Pancreas (tissue), 10 donors: ENCODE measurements around the gene BET1. TPM values are rescaled to one million over a fixed set of nuclear protein-coding genes. Genes with fewer than 3 reads are reported as not detected.

Experiments
- ATAC-seq, 4 donors: fragments of 200-7000 bp; cut with Tn5 transposase; one replicate each; pipeline versions ENCODE4 v1.8.0 to v1.9.1; 2020; ENCODE audit warnings: mild to moderate bottlenecking in 4 of 4, moderate library complexity in 4 of 4
- DNase-seq, 6 donors: peaks; one replicate each; pipeline ENCODE4 v3.0.0-alpha.2; 2020
- FAIRE-seq: peaks from 2 replicates; lab custom pipeline; 2012; peaks lifted over from hg19 to GRCh38; lab: Jason Lieb, UNC
- H3K27ac ChIP-seq, 4 donors: fragments of 200-600 bp; sonication (generic); 1 replicate in 3 of 4; 2 replicates in 1 of 4; pipeline versions ENCODE4 v1.5.0 to v1.8.0; 2020
- H3K27me3 ChIP-seq, 4 donors: fragments of 200-600 bp; one replicate each; pipeline ENCODE4 v1.8.0; 2021
- H3K36me3 ChIP-seq, 3 donors: fragments of 200-600 bp; sonication (generic) in 1 of 3; one replicate each; pipeline versions ENCODE4 v1.5.0 to v1.8.0; 2020 to 2021
- H3K4me1 ChIP-seq, 3 donors: fragments of 200-600 bp; one replicate each; pipeline ENCODE4 v1.8.0; 2021
- H3K4me3 ChIP-seq, 4 donors: fragments of 200-600 bp; sonication (generic) in 2 of 4; one replicate each; pipeline versions ENCODE4 v1.5.0 to v1.8.0; 2020 to 2021
- H3K9me3 ChIP-seq, 4 donors: fragments of 200-600 bp; one replicate each; pipeline ENCODE4 v1.8.0; 2021
- WGBS, 2 donors: extraction: QIAGEN DNeasy Blood & Tissue Kit; methylation state at CpG; one replicate each; pipeline ENCODE4 v1.1.7; 2013; 5-methylcytosine and 5-hydroxymethylcytosine counted together
- intact Hi-C, 3 donors: fragments of 100-400 bp; cut with DNase I; formaldehyde crosslinking; loops; one replicate each; pipeline versions ENCODE4 v1.11.1 to v1.14.2; 2022
- polyA plus RNA-seq, 2 donors: library from polyadenylated mRNA; stranded (reverse); fragments of 200-250 nt; gene quantifications; one replicate each; pipeline ENCODE4 v1.2.3, GENCODE V29; 2013
- total RNA-seq, 6 donors: library from RNA; stranded (reverse); fragmentation: NEBNext Ultra II Directional in 4 of 6; extraction: Animal tissue kit (Norgen Biotek cat#: 25700) in 4 of 6; gene quantifications; one replicate each; pipeline versions ENCODE4 v1.2.1 to v1.2.4, GENCODE V29; 2021 to 2023
- TF ChIP-seq, protein P1 (sequence below), 4 donors: fragments of 200-600 bp; sonication (generic) in 3 of 4; IDR thresholded peaks; one replicate each; pipeline versions ENCODE4 v1.5.0 to v1.8.0; 2021; ENCODE audit warnings: antibody characterized with exemption in 4 of 4
- donor health status: healthy with polysubstance abuse.
- donor health status: DM: no; HTN: no; CAD: no; lungs with moderate emphysema.
- donor health status: DM: no; HTN: no; CAD: no.
- donor health status: control.
- donor health status: control.
- donor health status: Bipolar disorder and iron deficiency.
- donor health status: DM: yes; HTN: yes; CAD: no.
- donor health status: DM: no; HTN: no; CAD: no.
- donor health status: DM: no; HTN: no; CAD: no.
- donor health status: DM: yes; HTN: yes; CAD: no.

Gene BET1
- total and polyA plus RNA-seq, 8 donors, result 13.8 to 24.6 (median 18.1) TPM

DNA sequence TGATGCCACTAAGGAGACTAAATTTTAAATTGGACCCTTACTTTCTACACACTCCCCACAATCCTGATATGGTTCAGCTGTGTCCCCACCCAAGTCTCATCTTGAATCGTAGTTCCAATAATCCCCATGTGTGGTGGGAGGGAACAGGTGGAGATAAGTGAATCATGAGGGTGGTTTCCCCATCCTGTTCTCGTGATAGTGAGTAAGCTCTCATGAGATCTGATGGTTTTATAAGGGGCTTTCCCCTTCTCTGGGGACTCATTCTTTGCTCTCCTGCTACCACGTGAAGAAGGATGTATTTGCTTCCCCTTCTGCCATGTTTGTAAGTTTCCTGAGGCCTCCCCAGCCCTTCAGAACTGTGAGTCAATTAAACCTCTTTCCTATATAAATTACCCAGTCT, 18.4 kb upstream of the BET1 start:
- WGBS, 2 donors, result 55 to 57% methylated on average over 3 of the region's 3 CpGs
- Histone ChIP-seq H3K4me1 (no peaks in the 10 kb centered on the region), H3K4me3 (no peak overlapping the region), H3K27me3 (no peaks in the 10 kb centered on the region), H3K27ac (no peak overlapping the region), H3K9me3 (no peaks in the 10 kb centered on the region), H3K36me3 (no peaks in the 10 kb centered on the region)
- FAIRE-seq (no peak), DNase-seq (no peak), ATAC-seq (no peak)
- TF ChIP-seq, protein P1, sequence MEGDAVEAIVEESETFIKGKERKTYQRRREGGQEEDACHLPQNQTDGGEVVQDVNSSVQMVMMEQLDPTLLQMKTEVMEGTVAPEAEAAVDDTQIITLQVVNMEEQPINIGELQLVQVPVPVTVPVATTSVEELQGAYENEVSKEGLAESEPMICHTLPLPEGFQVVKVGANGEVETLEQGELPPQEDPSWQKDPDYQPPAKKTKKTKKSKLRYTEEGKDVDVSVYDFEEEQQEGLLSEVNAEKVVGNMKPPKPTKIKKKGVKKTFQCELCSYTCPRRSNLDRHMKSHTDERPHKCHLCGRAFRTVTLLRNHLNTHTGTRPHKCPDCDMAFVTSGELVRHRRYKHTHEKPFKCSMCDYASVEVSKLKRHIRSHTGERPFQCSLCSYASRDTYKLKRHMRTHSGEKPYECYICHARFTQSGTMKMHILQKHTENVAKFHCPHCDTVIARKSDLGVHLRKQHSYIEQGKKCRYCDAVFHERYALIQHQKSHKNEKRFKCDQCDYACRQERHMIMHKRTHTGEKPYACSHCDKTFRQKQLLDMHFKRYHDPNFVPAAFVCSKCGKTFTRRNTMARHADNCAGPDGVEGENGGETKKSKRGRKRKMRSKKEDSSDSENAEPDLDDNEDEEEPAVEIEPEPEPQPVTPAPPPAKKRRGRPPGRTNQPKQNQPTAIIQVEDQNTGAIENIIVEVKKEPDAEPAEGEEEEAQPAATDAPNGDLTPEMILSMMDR (IDR thresholded peaks at IDR 0.05), result no peak
- intact Hi-C loops, result no loop called here

- Histone ChIP-seq H3K36me3 (no peaks in the 10 kb centered on the region), H3K4me3 (no peak overlapping the region), H3K27me3 (no peaks in the 10 kb centered on the region), H3K4me1 (no peaks in the 10 kb centered on the region), H3K27ac (no peak overlapping the region), H3K9me3 (no peaks in the 10 kb centered on the region)
- ATAC-seq (no peak), DNase-seq (no peak), FAIRE-seq (no peak)
- 10 to 16% methylated on average over 1 of the region's 1 CpG for WGBS, 2 donors
- intact Hi-C loops, result no loop called here
- TF ChIP-seq, protein P1 (IDR thresholded peaks at IDR 0.05), result no peak
These were observed 12.6 kb upstream of the BET1 start for GRCh38 chr7:94016786-94017185.

GRCh38 chr7:94015538-94015937, 11.4 kb upstream of the BET1 start:
- H3K27me3 ChIP-seq, result no peaks in the 10 kb centered on the region
- DNase-seq (no peak), FAIRE-seq (no peak), ATAC-seq (no peak)
- H3K27ac ChIP-seq, result no peak overlapping the region
- H3K9me3 ChIP-seq, result no peaks in the 10 kb centered on the region
- no peaks in the 10 kb centered on the region for H3K36me3 ChIP-seq
- no peak overlapping the region for H3K4me3 ChIP-seq
- TF ChIP-seq, protein P1 (IDR thresholded peaks at IDR 0.05), result no peak
- H3K4me1 ChIP-seq, result no peaks in the 10 kb centered on the region
- intact Hi-C loops, result no loop called here

GRCh38 chr7:94012746-94013145, 8.6 kb upstream of the BET1 start:
- H3K27me3 ChIP-seq, result no peaks in the 10 kb centered on the region
- no peaks in the 10 kb centered on the region for H3K4me1 ChIP-seq
- no peaks in the 10 kb centered on the region for H3K36me3 ChIP-seq
- no peak overlapping the region for H3K27ac ChIP-seq
- no peak for DNase-seq
- no peak for ATAC-seq
- intact Hi-C loops, result no loop called here
- no peak for FAIRE-seq
- 48 to 72% methylated on average over 1 of the region's 1 CpG for WGBS, 2 donors
- H3K4me3 ChIP-seq, result no peak overlapping the region
- no peaks in the 10 kb centered on the region for H3K9me3 ChIP-seq
- TF ChIP-seq, protein P1 (IDR thresholded peaks at IDR 0.05), result no peak

- H3K4me3 ChIP-seq, result no peak overlapping the region
- no peaks in the 10 kb centered on the region for H3K27me3 ChIP-seq
- H3K27ac ChIP-seq, result no peak overlapping the region
- intact Hi-C loops, result no loop called here
- TF ChIP-seq, protein P1 (IDR thresholded peaks at IDR 0.05), result no peak
- FAIRE-seq (no peak), DNase-seq (peak in 1 of 6 donors; percentile 57), ATAC-seq (no peak)
- no peaks in the 10 kb centered on the region for H3K36me3 ChIP-seq
- no peaks in the 10 kb centered on the region for H3K9me3 ChIP-seq
- H3K4me1 ChIP-seq, result no peaks in the 10 kb centered on the region
- 92% methylated on average over 35 of the region's 35 CpGs for WGBS, 2 donors
These were observed 7.7 kb upstream of the BET1 start for GRCh38 chr7:94011714-94012353.
